GM21723 (cell line): ENCODE results near the gene IDH1.
"Not testable (repeated sequence)": the region's sequence is repeated elsewhere in the genome, so short reads cannot be mapped to it uniquely, and the experiment has no call there.

Experiments used
- ATAC-seq: cut with Tn5 transposase; IDR thresholded peaks from one replicate; pipeline ENCODE4 v1.9.1; 2021; ENCODE audit warnings: mild to moderate bottlenecking, moderate library complexity; ENCODE audit not compliant: unreplicated experiment

The IDH1 gene

DNA sequence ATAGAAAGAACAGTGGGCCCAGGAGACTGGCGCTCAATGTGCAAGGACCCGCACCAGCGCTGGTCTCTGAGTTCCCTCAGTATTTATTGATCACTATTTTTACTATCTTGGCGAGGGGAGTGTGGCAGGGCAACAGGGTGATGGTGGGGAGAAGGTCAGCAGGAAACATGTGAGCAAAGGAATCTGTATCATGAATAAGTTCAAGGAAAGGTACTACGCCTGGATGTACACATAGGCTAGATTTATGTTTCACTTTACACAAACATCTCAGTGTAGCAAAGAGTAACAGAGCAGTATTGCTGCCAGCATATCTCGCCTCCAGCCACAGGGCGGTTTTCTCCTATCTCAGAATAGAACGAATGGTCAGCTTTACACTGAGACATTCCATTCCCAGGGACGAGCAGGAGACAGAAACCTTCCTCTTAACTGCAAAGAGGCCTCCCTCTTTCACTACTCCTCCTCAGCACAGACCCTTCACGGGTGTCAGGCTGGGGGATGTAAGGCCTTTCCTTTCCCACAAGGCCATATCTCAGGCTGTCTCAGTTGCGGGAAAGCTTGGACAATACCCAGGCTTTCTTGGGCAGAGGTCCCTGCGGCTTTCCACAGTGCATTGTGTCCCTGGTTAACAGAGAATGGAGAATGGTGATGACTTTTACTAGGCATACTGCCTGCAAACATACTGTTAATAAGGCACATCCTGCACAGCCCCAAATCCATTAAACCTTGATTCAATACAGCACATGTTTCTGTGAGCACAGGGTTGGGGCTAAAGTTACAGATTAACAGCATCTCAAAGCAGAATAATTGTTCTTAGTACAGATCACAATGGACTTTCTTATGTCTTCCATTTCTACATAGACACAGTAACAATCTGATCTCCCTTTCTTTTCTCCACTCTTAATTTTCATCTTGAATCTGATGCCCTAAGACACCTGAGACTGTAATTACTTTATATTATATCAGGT is 2.3 kb upstream of the IDH1 start:
- ATAC-seq: not testable (repeated sequence)

GRCh38 chr2:208256192-208256782 is 1.4 kb upstream of the IDH1 start:
- ATAC-seq: no peak

- ATAC-seq: peak; percentile 25
These were observed 761 bp upstream of the IDH1 start for GRCh38 chr2:208255557-208256106.

DNA sequence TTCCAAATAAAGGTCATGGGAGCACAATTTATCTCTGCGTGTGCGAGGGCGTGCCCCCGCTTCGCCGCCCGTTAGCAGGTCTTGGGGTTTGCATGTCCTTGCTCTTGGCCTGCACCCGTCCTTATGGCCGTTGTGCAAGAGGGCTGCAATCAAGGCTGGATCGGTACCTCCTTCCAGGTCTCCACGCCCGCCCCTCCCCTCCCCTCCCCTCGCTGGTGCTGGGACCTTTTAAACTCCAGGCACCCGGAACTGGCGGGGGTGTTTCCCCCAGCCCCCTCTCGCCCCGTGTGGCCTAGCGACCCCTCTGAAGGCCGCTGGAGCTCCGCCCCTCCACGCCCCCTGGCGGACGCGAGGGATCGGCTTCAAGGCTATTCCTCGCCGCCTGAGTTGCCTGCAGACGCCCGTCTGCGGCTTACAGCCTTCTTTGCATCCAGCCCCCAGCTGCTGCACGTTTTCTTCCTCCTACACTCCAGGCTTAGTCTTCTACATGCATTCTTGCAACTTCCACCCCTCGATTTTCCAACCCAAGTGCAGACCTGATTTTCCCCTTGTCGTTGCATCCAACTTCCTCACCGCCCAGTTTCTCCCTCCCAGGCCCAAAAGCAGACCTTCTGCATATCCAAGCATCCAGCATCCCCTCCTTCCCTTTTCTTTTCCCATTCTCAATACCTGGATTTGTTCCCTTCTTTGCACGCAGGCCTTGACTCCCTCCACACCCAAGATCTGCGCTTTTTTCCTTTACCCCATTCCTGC is 577 bp downstream of the IDH1 start:
- ATAC-seq: peak; percentile 71

DNA sequence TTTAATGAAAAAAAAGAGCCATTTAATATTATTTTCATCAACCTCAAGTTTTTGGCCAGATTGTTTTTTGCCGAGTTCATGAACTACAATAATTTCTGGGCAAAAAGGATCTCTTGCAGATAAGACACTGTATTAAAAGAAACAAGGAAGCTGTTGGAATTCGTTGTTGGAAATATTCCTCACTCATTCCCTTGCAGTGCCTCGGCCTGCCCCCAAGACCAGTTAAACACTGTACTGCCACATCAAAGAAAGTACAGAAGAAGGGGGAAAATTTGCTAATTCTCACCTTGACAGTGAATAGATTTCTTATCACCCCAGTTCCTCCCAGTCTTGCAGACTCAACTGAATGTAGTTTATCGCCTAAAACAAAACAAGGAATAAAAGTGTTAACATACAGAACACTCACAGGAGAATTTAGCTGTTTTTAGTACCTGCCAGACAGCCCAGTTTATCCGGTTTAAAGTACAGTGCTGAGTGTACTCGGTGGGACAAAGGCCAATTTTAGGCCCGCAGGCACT is 1.2 kb downstream of the IDH1 start:
- no peak for ATAC-seq

DNA sequence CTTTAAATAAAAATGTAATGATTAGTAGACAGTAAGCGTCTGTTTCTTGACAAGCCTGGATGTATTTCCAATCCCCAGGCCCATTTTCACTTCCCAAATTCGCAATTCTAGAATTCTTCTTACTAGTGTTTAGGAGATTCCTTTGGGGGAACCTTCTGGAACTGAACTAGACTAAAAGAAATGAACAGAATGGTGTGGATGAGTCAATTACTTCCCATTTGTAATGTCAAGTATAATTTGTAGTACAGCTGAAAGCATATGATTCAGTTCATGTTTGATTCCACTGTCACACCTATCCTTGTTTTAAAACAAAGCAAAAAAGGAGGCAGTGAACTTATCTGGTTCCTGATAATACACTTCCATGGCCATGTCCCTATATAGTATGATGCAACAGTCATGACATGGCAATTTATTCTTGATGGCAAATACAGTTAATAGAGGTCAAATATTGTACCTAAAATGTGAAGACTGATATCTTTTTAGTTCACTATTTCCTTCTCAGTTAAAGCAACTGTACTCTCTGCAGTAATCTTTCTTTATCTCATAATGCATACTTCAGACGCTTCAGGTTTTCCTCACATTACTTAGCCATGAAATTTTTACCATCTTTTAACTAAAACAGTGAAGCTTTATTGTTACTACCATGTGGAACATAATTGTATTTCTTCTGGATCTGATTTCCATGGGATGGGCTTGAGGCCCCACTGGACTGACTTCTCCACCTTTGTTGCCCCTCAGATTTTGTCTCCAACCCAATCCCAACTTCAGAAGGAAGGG is 2.0 kb downstream of the IDH1 start:
- ATAC-seq: no peak

- ATAC-seq: no peak
These were observed 3.8 kb downstream of the IDH1 start for GRCh38 chr2:208251098-208251497.

- no peak for ATAC-seq
These were observed 4.5 kb downstream of the IDH1 start for GRCh38 chr2:208250388-208250787.

- no peak for ATAC-seq
These were observed 5.6 kb downstream of the IDH1 start for GRCh38 chr2:208249296-208249695.

DNA sequence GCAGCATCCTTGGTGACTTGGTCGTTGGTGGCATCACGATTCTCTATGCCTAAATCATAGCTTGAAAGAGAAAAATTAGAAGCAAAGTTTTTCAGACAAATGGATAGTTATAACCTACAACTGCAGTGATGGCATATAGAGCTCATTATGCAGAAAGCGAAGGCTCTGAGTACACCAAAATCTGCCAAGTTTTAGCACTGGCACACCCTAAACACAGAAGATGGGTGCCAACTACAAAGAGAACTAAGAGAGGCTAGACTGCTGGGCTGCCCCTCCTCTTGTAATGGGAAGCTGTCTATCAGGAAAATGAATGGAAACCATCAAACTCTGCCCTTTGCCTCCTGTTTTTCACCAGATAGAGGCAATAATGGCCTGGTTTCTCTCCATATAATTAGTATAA is 6.3 kb downstream of the IDH1 start:
- no peak for ATAC-seq

- ATAC-seq: no peak
These were observed 9.1 kb downstream of the IDH1 start for GRCh38 chr2:208245746-208246145.

DNA sequence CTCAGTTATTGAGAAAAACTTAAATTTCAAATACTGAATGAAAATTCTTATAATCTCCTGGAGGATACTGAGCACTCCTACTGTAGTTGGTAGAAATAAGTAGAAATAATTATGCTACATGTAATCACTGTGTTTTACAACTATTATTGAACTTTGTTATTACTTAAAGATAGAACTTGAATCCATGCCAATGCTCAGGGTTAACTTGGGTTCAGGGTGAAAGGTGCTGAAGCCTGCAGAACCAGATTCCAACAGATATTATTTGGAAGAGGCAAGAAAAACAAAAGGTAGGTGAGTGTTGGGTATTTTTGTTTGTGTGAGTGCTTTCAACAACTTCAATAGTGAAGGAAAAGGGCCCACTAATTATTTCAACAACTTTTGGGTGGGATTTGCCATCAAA is 10.4 kb downstream of the IDH1 start:
- ATAC-seq: no peak

- ATAC-seq: no peak
These were observed 14.2 kb downstream of the IDH1 start for GRCh38 chr2:208240619-208241209.

DNA sequence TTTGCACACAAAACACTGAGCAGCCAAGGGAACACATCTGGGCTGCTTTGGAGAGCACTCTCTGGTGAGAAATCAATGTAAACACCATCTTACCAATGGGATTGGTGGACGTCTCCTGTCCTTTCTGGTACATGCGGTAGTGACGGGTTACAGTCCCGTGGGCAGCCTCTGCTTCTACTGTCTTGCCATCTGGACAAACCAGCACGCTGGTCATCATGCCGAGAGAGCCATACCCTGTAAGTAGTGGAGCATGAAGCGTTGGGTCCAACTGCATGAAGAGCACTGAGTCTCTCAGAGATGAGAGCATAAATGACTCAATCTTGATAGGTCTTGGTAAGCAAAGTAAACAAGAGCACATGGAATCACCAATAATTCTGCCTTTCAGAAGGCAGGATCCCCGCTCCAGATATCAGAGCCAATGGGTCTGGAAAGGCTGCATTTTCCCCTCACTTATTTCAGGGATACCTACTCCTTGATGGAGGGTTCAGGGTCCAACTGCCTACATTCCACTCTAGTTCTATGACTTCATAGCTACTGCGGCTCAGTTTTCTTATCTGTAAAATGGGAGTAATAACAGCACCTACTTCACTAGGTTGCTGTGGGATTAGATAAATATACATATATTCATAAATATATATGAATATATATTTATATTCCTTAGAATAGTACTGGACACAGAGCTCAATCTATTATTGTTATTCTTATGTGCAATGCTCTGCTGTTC is 14.9 kb downstream of the IDH1 start:
- no peak for ATAC-seq

GRCh38 chr2:208235860-208236259 is 19.0 kb downstream of the IDH1 start:
- ATAC-seq: no peak

- no peak for ATAC-seq
These were observed 20.1 kb downstream of the IDH1 start for GRCh38 chr2:208234786-208235185.

GRCh38 chr2:208228476-208228875 is 26.4 kb downstream of the IDH1 start:
- no peak for ATAC-seq

DNA sequence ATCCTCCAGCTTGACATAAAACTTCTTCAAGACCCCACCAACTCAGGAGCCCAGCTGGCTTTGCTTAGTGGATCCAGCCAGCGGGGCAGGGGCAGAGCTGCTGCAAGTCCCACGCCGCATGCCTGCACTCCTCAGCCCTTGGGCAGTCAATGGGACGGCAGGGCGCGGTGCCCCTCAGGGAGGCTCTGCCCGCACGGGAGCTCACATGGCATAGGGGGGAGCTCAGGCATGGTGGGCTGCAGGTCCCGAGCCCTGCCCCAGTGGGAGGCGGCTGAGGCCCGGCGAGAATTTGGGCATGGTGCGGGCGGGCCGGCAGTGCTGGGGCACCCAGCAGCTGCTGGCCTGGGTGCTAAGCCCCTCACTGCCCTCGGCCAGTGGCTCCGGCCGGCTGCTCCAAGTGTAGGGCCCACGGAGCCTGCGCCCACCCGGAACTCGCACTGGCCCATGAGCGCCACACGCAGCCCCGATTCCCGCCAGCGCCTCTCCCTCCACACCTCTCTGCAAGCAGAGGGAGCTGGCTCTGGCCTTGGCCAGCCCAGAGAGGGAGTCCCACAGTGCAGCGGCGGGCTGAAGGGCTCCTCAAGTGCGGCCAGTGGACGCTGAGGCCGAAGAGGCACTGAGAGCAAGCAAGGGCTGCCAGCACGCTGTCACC is 27.2 kb downstream of the IDH1 start:
- no peak for ATAC-seq

DNA sequence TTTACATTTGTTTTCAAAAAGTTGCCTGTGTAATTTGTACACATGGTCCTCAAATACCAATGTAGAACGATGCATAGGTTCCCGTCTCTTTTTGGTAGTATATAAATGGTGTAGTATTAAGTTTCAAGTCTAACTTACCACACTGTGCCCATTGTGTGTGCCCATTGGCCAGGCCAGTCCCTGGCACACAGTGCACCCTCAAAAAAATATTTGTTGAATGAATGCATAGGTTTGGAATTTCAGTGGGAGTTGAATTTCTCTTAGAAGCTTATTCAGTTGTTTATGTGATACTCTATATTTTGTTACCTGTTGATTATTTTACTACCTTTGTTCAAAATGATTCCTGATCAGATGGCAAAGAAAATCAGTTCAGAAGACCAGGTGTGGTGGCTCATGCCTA is 30.1 kb downstream of the IDH1 start:
- ATAC-seq: no peak
